SK-N-SH (cell line): ENCODE data around the gene GRAMD2A. TPM values are rescaled to one million over a fixed set of nuclear protein-coding genes. Genes with fewer than 3 reads are reported as not detected.

Experiments used
- EZH2phosphoT487 ChIP-seq: fragments of 200-600 bp; sonication (generic); IDR thresholded peaks from 2 replicates; pipeline ENCODE4 v1.6.1; 2017; ENCODE audit warnings: low read depth, mixed run types, mild to moderate bottlenecking, antibody characterized with exemption, moderate library complexity, borderline replicate concordance
- GABPA ChIP-seq: IDR thresholded peaks from 2 replicates; pipeline ENCODE4 v1.4.0; 2012; ENCODE audit warnings: low read depth, mild to moderate bottlenecking
- GATA2 ChIP-seq: sonication (generic); formaldehyde crosslinking; IDR thresholded peaks from 2 replicates; pipeline ENCODE4 v1.5.0; 2020; ENCODE audit warnings: mild to moderate bottlenecking, missing genetic modification reagents
- MEF2A ChIP-seq: IDR thresholded peaks from 2 replicates; pipeline ENCODE4 v1.4.0; 2012; ENCODE audit warnings: low read depth, borderline replicate concordance
- PBX3 ChIP-seq: IDR thresholded peaks from 2 replicates; pipeline ENCODE4; 2012
- RCOR1 ChIP-seq: fragments of 150-350 bp; IDR thresholded peaks from 2 replicates; pipeline ENCODE4 v1.6.1; 2017; ENCODE audit warnings: antibody characterized with exemption, low read length
- RXRA ChIP-seq: IDR thresholded peaks from 2 replicates; pipeline ENCODE4 v1.4.0; 2012; ENCODE audit warnings: low read depth, mild to moderate bottlenecking, borderline replicate concordance
- SIN3A ChIP-seq: IDR thresholded peaks from 2 replicates; pipeline ENCODE4 v1.6.1; 2012; ENCODE audit warnings: low read depth, mild to moderate bottlenecking, low read length, moderate library complexity, borderline replicate concordance
- USF2 ChIP-seq: fragments of 150-350 bp; IDR thresholded peaks from 2 replicates; pipeline ENCODE4 v1.6.1; 2017; ENCODE audit warnings: antibody characterized with exemption, low read length, low read depth, borderline replicate concordance
- polyA plus RNA-seq, 3 experiments: library from polyadenylated mRNA; depleted of rRNA; stranded (reverse); fragments of >200 nt; gene quantifications; 2 replicates each; pipeline ENCODE4 v1.2.3, GENCODE V29; 2012
- TF ChIP-seq, protein P1 (sequence below): fragments of 150-350 bp; IDR thresholded peaks from 2 replicates; pipeline ENCODE4 v1.6.1; 2016; ENCODE audit warnings: mild to moderate bottlenecking, low read depth, low read length
- TF ChIP-seq, protein P2 (sequence below): IDR thresholded peaks from 2 replicates; pipeline ENCODE4 v1.4.0; 2012; ENCODE audit warnings: low read depth
- TF ChIP-seq, protein P3 (sequence below): fragments of 200-600 bp; sonication (generic); IDR thresholded peaks from 2 replicates; pipeline ENCODE4 v1.6.1; 2017; ENCODE audit warnings: antibody characterized with exemption, mild to moderate bottlenecking, moderate library complexity

Gene GRAMD2A
- polyA plus RNA-seq, 1 of the 3 experiments (the other 2 are of a cell fraction): 0.10 TPM

DNA sequence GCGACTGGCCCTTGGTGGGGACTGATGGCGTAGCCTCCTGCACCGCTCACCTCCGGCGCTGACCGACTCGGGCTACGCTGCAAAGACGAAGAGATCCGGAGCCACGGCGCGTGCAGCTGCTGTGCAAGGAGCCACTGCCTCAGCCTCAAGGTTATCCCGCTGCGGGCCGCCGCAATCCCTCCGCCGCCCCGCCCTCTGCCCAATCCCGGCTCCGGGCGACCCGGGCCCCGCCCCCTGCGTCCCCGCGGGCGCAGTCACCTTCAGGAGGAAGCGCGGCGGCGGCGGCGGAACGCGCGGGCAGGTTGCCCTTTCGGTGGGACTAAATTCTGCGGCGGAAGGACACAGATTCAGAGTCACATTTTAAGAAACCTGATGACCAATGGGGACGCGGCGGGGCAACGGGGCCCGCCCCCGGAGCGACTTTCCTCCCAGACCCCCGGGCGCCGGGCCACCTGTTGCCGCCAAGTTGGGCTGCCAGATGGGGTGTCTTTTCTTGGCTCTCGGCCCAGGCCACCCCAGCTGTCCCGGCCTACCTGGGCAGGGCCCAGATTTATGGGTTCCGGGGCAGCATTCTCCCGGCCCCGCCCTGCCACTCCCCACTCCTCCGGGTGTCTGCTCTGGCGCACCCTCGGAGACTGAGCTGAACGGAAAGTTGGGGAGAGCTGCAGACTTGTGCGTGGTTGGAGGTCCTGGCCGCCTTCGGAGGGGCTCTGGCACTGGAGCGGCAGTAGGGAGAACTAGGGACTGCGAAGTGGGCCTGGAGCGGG is 33.7 kb upstream of the GRAMD2A start, which contains the start of gene PKM (continued):
- TF ChIP-seq GATA2 (CRISPR knock-in tag): no peak; the same call in 1 of the 2 replicates
- no peak for TF ChIP-seq EZH2phosphoT487
- TF ChIP-seq, protein P1, sequence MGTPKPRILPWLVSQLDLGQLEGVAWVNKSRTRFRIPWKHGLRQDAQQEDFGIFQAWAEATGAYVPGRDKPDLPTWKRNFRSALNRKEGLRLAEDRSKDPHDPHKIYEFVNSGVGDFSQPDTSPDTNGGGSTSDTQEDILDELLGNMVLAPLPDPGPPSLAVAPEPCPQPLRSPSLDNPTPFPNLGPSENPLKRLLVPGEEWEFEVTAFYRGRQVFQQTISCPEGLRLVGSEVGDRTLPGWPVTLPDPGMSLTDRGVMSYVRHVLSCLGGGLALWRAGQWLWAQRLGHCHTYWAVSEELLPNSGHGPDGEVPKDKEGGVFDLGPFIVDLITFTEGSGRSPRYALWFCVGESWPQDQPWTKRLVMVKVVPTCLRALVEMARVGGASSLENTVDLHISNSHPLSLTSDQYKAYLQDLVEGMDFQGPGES: no peak
- no peak for TF ChIP-seq USF2
- 0 out of 2 replicates have a peak, but pooled peaks have one; percentile 10 for TF ChIP-seq RCOR1
- TF ChIP-seq, protein P2, sequence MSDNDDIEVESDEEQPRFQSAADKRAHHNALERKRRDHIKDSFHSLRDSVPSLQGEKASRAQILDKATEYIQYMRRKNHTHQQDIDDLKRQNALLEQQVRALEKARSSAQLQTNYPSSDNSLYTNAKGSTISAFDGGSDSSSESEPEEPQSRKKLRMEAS: peak; percentile 66
- peak; percentile 8; the same call in 1 of the 2 replicates for TF ChIP-seq MEF2A
- peak; percentile 96; the same call in 1 of the 2 replicates for TF ChIP-seq SIN3A
- peak; percentile 88 for TF ChIP-seq PBX3
- TF ChIP-seq GABPA: peak; percentile 29; the same call in 1 of the 2 replicates
- TF ChIP-seq RXRA: peak; percentile 17; the same call in 1 of the 2 replicates
- TF ChIP-seq, protein P3, sequence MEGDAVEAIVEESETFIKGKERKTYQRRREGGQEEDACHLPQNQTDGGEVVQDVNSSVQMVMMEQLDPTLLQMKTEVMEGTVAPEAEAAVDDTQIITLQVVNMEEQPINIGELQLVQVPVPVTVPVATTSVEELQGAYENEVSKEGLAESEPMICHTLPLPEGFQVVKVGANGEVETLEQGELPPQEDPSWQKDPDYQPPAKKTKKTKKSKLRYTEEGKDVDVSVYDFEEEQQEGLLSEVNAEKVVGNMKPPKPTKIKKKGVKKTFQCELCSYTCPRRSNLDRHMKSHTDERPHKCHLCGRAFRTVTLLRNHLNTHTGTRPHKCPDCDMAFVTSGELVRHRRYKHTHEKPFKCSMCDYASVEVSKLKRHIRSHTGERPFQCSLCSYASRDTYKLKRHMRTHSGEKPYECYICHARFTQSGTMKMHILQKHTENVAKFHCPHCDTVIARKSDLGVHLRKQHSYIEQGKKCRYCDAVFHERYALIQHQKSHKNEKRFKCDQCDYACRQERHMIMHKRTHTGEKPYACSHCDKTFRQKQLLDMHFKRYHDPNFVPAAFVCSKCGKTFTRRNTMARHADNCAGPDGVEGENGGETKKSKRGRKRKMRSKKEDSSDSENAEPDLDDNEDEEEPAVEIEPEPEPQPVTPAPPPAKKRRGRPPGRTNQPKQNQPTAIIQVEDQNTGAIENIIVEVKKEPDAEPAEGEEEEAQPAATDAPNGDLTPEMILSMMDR: no peak
- TF ChIP-seq, all 33 proteins: peak for 22
